SKM-1 treated with dmso at 0.1 percent for 144 hours (cell line): ENCODE results near the gene SAT2.

ENCODE experiments used
- DNase-seq: peaks from one replicate; lab custom pipeline; 2025; ENCODE audit not compliant: unreplicated experiment; lab: John Stamatoyannopoulos, UW

The SAT2 gene

DNA sequence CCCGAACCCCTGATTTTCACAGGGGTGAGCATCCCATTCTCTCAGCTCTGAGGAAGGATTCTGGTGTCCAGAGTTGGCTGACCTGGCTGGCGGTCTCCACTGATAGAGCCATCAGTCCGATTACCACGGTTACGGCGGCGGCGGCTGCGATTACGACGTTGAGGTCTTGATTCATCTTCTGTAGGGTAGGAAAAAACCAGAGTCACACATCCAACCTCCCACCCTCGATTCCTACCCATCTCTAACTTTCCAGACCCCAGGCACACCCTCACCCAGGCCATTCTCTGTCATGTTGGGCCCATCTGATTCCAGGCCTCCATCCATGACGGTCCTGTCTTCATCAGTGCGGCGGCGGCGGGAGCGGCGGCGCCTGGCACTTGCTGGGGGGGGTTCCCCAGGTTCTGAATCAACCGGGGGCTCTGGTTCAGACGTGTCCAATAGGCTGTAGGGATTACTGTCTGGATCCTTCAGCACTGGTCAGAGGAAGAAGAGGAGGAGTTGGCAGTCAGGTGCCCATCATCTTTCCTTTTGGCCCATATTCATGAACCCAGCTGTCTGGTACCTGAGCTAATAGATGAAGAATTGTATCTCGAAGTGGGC, 35.1 kb downstream of the SAT2 start:
- no peak for DNase-seq

DNA sequence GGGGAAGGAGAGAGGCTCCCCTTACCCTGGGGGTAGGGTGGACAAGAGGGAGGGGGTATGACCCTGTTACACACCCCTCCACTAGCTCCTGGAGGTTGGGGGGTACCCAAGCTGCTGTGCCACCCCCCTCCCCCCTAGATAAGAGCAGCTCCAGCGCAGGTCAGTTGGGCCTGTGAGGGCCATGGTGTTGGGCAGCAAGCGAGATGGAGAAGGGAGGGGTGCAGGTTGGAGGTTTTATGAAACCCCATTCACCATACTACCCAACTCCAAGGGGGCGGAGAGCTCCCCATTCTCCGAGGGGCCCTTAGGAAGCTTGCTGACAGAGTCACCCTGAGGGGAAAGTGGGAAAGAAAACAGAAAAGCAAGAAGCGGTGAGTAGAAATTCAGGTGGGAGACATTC, 36.0 kb downstream of the SAT2 start:
- DNase-seq: no peak

DNA sequence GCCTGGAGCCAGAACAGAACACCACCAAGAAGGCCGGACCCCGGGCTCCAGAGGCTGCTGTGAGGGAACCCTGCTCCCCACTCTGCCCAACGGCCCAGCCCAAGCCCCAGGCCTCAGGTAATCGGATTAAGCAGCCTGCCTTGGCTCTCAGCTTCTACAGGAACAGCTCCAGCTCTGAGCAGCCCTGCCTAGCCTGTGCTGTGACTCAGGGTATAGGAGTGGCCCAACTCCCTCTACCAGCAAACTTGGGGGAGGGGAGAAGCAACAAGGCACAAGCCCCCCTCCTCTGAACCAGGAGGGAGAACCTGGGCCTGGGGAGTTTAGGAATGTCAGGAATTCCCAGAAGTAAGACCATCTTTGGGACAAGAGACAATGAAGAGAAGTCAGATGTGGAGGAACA, 36.9 kb downstream of the SAT2 start:
- DNase-seq: no peak

DNA sequence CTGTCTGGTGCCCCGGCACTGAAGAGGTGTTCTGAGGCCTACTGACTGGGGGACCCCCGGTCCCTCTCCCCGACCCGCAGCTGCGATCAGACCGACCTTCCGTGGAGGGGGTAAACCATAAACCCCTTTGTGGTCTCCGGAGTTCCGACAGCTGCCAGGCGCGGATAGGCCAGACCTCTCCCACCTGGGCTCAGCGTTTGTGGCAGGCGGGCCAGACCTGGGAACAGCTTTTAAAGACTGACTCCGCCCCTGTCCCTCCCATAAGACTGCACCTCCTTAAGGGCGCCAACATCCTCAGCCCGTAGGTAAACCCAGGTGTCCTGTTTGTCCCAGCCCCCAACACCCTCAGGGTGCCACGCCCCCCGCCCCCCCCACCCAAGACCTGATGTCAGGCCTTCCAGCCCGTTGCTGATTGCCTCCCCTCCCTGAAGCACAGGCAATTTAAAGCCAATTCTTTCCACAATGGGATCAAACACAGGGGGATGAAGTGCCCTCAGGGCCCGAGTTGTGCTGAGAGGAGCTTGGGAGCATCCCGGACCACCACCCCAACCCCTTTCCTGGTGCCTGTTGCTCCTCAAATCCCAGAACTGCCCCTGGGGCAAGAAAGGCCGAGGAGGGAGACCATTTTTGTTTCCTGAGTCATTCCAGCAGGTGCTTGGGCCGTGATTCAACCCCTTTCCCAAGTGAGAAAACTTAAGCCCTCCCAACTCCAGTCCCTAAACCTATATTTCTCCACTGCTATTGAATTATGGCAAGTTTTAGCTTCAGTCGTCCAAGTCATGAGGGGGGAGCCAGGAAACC, 37.5 kb downstream of the SAT2 start, which contains the start of gene SOX15:
SOX15 (minus strand) TSS at position 204 of the 801 bp plus-strand sequence. CDS start 418 bp downstream, outside the sequence.
- DNase-seq: no peak

DNA sequence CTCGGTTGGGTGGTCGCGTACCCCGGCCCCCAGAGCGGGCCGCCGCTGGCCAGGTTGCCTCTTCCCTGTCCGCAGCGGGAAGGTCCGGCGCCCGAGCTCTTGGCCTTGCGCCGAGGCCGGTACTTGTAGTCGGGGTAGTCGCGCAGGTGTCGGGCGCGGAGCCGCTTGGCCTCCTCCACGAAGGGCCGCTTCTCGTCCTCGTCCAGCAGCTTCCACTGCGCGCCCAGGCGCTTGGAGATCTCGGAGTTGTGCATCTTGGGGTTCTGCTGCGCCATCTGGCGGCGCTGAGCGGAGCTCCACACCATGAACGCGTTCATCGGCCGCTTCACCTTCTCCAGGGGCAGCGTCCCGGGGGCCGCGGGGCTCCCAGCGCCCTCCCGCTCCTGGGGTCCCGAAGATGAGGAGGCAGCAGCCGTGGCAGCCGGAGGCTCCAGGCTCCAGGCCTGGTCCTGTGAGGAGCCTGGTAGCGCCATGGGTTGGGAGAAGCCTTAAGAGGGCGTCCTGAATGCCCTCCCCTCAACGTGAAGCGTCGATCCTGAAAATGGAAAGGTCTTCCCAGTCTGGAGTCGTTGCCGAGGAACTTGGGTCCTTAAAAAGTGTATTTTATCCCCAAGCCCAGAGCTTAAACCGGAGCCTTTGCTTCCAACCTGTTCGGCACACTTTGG, 38.3 kb downstream of the SAT2 start:
- DNase-seq: no peak

DNA sequence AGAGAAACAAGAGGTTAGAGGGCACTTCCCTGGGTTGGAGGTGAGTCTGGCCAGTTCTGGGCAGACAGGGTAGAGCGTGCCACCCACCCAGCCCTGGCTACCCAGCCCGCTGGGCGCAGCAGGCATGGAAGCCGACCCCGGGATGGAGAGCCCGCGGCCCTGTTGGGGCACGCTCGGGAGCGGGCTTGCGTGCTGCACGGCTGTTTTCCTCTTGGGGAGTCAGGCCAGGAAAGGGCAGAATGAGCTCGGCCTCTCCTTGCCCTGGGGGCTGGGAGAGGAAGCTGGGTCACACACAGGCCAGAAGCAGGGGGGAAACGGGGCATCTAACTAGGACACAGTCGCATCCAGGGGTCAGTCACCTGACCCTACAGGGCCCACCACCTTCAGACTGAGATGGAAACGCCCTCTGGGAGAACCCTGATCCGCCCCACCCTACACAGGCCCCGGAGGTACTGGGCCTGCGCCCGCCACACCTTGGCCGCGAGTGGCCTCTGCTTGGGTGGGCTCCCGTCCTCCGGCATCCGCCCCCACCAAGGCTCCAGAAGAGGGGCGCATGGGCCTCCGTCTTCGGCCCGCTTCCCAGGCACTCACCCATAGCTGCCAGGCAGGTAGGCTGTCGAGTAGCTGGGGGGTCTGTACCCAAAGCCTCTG, 38.9 kb downstream of the SAT2 start:
- DNase-seq: no peak

DNA sequence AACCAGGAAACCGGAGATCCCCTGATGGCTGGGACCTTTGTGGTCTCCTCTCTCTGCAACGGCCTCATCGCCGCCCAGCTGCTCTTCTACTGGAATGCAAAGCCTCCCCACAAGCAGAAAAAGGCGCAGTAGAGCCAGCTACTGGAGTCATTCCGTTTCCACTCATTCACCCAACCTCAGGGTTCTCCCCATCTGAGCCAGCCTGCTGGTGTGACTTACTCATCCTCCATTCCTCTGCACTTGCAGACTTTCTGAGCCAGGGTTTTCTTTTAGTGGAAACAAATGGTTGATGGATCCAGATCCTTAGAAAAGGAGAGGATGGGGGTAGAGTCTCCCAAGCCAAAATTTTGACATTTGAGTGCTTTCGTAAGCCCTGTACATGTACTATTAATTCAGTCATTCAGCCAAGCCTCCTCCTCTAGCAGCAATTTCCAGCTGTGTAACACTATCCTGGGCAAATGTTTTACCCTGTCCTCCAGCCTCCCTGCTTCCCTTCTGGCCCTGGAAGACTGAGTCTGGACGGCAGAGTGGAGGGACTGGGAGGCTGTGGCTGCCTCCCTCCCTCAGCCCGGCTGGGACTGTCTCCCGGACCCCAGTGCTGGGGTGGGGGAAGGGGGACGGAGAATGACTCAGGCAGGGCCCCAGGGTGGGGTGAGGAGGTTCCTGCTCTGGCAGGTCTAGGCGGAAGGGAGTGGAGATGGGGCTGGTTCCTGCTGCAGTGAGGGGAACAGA, 40.0 kb downstream of the SAT2 start:
- DNase-seq: no peak

DNA sequence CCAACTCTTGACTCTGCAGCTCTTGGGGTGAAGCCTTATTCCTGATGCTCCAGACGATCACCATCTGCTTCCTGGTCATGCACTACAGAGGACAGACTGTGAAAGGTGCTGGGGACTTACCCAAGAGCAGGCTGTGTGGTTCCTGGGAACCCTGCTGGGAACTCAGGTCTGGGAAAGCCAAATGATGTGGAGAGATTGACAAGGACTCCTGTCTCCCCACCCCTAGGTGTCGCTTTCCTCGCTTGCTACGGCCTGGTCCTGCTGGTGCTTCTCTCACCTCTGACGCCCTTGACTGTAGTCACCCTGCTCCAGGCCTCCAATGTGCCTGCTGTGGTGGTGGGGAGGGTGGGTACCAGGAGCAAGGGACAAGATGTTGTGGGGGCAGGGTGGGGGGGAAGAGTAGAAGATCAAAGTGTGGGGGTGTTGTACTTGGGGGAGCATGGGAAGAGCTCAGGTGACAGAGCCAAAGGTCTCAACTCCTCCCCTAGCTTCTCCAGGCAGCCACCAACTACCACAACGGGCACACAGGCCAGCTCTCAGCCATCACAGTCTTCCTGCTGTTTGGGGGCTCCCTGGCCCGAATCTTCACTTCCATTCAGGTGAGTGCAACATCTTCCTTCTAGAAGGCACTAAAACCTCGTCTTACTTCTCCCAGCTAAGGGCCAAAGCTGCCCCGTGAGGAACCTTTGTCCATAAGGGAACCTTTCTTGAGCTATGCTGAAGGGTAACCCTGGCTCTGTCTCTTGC, 40.8 kb downstream of the SAT2 start:
- no peak for DNase-seq

DNA sequence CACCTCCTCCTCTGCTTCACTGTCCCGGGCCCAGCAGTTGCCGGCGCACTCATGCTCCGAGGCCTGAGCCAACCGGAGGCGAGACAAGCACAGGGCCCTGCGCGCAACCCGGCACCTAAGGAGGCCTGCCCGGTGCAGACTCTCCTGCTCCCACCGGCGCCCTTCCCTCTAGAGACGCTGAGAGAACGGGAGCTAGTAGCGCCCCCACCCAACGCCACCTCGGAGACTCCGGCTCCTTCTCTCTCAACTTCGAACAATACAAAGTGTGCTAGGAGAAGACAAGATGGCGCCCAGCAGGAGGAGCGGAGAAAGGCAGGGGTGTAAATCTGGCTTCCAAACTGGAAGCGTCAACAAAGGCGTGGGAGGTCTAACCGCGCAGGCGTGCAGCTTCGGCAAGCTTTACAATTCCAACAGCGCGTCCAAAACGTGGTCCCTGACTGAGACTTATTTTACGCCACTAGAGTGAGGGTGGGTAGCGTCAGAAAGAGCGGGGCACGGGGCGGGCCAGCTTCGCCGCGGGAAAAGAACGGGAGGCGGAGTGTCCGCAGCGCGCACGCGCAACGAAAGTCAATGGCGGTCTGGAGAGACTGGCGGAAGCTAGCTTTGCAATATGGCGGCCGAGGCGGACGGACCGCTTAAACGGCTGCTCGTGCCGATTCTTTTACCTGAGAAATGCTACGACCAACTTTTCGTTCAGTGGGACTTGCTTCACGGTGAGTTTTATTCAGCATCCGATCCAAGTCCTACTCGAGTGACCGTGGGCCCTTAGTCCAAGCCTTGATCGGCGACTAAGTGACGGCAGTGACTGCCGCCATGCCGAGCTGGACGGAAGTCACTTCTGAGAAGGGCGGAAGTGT, 44.1 kb downstream of the SAT2 start, which contains the start of gene MPDU1:
MPDU1 (plus strand) TSS at position 600 of the 857 bp plus-strand sequence; CDS start at position 611, 11 bp downstream.
- peak; percentile 79 for DNase-seq

DNA sequence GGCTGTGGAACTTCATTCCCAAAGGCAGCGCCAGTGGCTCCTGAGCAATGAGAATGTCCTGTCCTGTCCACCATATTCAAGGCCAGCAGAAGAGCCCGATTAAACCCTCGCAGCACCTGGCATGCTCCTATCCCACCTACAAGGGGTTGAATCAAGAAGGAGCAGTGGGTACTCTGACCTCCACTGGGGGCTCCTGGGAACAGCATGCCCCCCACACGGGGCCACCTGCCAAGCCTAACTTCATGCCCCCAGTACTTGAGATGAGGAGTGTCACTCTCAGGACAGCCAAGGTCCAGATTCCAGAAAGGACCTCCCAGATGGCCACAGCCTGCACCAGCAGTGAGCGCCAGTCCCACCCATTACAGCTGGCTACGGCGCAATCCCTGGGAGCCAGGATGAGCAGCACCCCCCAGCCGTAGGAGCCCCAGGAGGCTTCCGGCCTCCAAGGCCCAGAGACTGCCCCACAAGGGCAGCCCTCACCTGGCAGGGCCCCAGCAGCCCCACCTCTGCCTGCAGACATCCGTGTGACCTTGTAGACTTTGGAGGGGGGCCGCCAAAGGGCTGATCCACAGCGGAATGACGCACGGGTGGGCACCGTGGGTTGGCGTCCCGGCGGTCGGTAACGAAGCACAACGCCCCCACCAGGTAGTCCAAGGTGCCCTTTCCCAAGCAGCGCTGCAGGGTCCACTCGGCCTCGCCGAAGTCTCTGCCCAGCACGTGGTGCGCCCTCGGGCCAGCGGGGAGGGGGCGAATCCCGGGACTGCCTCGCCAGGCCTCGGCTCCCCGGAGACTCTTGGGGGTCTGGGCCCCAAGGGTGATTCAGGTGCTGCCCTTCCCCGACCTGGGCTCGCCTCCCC, 45.0 kb downstream of the SAT2 start:
- DNase-seq: no peak

DNA sequence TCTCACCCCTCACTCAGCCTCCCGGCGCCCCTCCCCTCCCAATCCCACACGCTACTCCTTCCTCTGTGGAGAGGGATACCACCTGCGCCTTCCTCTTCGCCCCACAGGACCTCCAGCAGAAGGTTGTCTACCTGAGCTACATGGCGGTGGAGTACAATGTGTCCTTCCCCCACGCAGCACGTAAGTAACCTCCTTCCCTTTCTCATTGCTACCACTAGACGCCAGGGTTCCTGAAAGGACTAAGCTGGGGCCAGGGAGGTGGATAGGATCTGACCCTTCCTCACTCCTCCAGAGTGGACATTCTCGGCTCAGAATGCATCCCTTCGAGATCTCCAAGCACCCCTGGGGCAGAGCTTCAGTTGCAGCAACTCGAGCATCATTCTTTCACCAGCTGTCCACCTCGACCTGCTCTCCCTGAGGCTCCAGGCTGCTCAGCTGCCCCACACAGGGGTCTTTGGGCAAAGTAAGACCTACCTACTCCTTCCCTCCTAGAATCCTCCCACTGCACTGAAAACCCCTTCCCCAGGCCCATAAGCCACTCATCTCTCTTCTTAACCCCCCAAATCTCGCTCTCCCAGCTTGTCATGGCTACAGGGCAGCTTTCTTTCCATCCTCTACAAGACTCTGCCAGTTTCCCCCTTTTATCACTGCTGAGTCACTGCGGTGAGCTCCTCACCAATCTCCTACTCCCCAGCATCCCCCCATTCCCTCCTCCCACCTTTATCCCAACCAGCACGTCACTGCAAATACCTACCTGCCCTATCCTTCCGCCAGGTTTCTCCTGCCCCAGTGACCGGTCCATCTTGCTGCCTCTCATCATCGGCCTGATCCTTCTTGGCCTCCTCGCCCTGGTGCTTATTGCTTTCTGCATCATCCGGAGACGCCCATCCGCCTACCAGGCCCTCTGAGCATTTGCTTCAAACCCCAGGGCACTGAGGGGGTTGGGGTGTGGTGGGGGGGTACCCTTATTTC, 46.7 kb downstream of the SAT2 start:
- DNase-seq: no peak

DNA sequence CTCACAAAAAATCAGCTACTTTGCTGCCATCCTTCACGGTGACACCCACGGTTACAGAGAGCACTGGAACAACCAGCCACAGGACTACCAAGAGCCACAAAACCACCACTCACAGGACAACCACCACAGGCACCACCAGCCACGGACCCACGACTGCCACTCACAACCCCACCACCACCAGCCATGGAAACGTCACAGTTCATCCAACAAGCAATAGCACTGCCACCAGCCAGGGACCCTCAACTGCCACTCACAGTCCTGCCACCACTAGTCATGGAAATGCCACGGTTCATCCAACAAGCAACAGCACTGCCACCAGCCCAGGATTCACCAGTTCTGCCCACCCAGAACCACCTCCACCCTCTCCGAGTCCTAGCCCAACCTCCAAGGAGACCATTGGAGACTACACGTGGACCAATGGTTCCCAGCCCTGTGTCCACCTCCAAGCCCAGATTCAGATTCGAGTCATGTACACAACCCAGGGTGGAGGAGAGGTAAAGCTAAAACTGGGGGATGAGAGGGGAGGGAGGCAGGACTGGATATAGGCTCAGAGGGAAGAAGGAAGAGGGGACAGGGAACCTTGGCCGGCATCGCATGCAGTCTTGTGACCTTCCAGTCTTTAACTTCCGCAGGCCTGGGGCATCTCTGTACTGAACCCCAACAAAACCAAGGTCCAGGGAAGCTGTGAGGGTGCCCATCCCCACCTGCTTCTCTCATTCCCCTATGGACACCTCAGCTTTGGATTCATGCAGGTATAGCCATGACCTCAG, 47.6 kb downstream of the SAT2 start:
- DNase-seq: peak; percentile 55

DNA sequence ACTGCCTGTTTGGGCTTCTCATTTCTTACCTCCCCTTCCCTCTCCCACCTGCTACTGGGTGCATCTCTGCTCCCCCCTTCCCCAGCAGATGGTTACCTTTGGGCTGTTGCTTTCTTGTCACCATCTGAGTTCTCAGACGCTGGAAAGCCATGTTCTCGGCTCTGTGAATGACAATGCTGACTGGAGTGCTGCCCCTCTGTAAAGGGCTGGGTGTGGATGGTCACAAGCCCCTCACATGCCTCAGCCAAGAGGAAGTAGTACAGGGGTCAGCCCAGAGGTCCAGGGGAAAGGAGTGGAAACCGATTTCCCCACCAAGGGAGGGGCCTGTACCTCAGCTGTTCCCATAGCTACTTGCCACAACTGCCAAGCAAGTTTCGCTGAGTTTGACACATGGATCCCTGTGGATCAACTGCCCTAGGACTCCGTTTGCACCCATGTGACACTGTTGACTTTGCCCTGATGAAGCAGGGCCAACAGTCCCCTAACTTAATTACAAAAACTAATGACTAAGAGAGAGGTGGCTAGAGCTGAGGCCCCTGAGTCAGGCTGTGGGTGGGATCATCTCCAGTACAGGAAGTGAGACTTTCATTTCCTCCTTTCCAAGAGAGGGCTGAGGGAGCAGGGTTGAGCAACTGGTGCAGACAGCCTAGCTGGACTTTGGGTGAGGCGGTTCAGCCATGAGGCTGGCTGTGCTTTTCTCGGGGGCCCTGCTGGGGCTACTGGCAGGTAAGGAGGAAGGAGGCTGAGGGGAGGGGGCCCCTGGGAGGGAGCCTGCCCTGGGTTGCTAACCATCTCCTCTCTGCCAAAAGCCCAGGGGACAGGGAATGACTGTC, 48.4 kb downstream of the SAT2 start, which contains the start of gene CD68:
CD68 (plus strand) TSS at position 638 of the 833 bp plus-strand sequence; CDS start at position 678, 40 bp downstream.
- peak; percentile 83 for DNase-seq

DNA sequence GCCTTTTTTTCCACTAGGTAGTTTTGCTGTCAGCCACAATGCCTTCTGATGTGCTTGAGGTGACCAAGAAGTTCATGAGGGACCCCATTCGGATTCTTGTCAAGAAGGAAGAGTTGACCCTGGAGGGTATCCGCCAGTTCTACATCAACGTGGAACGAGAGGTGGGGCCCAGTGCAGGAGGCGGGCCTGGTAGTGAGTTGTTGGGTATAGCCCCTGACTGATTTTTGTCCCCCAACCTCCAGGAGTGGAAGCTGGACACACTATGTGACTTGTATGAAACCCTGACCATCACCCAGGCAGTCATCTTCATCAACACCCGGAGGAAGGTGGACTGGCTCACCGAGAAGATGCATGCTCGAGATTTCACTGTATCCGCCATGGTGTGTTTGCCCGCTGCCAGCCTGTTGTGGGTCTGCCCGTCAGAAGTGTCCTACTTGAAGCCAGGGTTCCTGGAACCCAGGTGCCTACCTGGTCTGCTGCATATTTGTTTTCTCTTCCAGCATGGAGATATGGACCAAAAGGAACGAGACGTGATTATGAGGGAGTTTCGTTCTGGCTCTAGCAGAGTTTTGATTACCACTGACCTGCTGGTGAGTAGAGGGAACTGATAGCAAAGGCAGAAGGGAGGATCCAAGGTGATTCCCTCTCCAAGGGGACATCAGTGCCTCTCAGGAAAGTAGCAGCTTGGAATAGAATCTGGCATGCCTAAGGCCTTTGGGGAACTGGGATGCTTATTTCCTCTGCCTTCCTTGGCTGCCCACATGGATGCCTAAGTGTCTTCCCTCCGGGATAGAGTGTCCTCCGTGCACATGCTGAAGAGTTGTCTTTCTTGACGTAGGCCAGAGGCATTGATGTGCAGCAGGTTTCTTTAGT, 50.1 kb downstream of the SAT2 start:
- DNase-seq: no peak
